DOHH2 (cell line): ENCODE results near the gene TPH2.

Experiments used
- H3F3A ChIP-seq: fragments of 200-600 bp; sonication (generic), shearing (Covaris generic); 2 replicates; pipeline ENCODE4 v1.6.0; 2016; ENCODE audit warnings: antibody characterized with exemption, mild to moderate bottlenecking; ENCODE audit not compliant: control insufficient read depth, insufficient read depth
- H3K27ac ChIP-seq: fragments of 200-600 bp; sonication (generic); 2 replicates; pipeline ENCODE4 v1.5.1; 2014; ENCODE audit warnings: low read depth, mild to moderate bottlenecking, low read length, moderate library complexity
- H3K27me3 ChIP-seq: fragments of 200-600 bp; sonication (generic); 2 replicates; pipeline ENCODE4 v1.6.1; 2014; ENCODE audit warnings: mild to moderate bottlenecking, low read length, mixed read lengths; ENCODE audit not compliant: control insufficient read depth
- H3K36me3 ChIP-seq: fragments of 200-600 bp; sonication (generic); 2 replicates; pipeline ENCODE4 v1.6.1; 2014; ENCODE audit warnings: mild to moderate bottlenecking, low read length, moderate library complexity, mixed read lengths; ENCODE audit not compliant: control insufficient read depth
- H3K4me1 ChIP-seq: fragments of 200-600 bp; sonication (generic); 2 replicates; pipeline ENCODE4 v1.6.1; 2014; ENCODE audit warnings: mild to moderate bottlenecking, low read length, mixed read lengths; ENCODE audit not compliant: control insufficient read depth
- H3K4me2 ChIP-seq: fragments of 200-600 bp; sonication (generic); 2 replicates; pipeline ENCODE4 v1.6.0; 2014; ENCODE audit warnings: mild to moderate bottlenecking, low read length, moderate library complexity
- H3K4me3 ChIP-seq: fragments of 200-600 bp; sonication (generic); 2 replicates; pipeline ENCODE4 v1.5.1; 2014; ENCODE audit warnings: mild to moderate bottlenecking, low read length, mixed read lengths
- H3K79me2 ChIP-seq: fragments of 200-600 bp; sonication (generic); 2 replicates; pipeline ENCODE4 v1.6.1; 2014; ENCODE audit warnings: mild to moderate bottlenecking, low read length, mixed read lengths; ENCODE audit not compliant: control insufficient read depth
- H3K9me2 ChIP-seq: fragments of 200-600 bp; sonication (generic); replicated peaks from 2 replicates; pipeline ENCODE4 v1.6.1; 2014; ENCODE audit warnings: mild to moderate bottlenecking, low read length, mixed read lengths; ENCODE audit not compliant: control insufficient read depth
- H3K9me3 ChIP-seq: fragments of 200-600 bp; sonication (generic); 2 replicates; pipeline ENCODE4 v1.6.1; 2014; ENCODE audit warnings: antibody characterized with exemption, low read length, mixed read lengths; ENCODE audit not compliant: control insufficient read depth, insufficient read depth
- H4K20me1 ChIP-seq: fragments of 200-600 bp; sonication (generic); 2 replicates; pipeline ENCODE4 v1.6.0; 2014; ENCODE audit warnings: low read depth, mild to moderate bottlenecking, antibody characterized with exemption, low read length, moderate library complexity; ENCODE audit not compliant: control insufficient read depth, insufficient read depth
- CTCF ChIP-seq: fragments of 200-600 bp; sonication (generic); IDR thresholded peaks from one replicate; pipeline ENCODE4 v1.5.1; 2014; ENCODE audit warnings: antibody characterized with exemption, mild to moderate bottlenecking, low read depth, low read length; ENCODE audit not compliant: poor library complexity, severe bottlenecking
- EZH2phosphoT487 ChIP-seq: fragments of 200-600 bp; sonication (generic); IDR thresholded peaks from 2 replicates; pipeline ENCODE4 v1.6.1; 2017; ENCODE audit warnings: borderline replicate concordance, mild to moderate bottlenecking, antibody characterized with exemption, low read length, moderate library complexity, mixed read lengths

TPH2 gene

GRCh38 chr12:71935594-71935993, 3.1 kb upstream of the TPH2 start:
- H3K79me2 ChIP-seq, result no peaks in the 10 kb centered on the region
- peaks cover 11% of the 10 kb centered on the region for H3K27me3 ChIP-seq
- H3K36me3 ChIP-seq, result no peaks in the 10 kb centered on the region
- TF ChIP-seq EZH2phosphoT487 (no peak), CTCF (no peak)
- no peaks in the 10 kb centered on the region for H3K9me3 ChIP-seq
- no peaks in the 10 kb centered on the region for H3K4me1 ChIP-seq
- no peak overlapping the region for H3K4me2 ChIP-seq
- no peaks in the 10 kb centered on the region for H3F3A ChIP-seq
- no peaks in the 10 kb centered on the region for H3K9me2 ChIP-seq
- no peak overlapping the region for H3K4me3 ChIP-seq
- no peaks in the 10 kb centered on the region for H4K20me1 ChIP-seq
- no peak overlapping the region for H3K27ac ChIP-seq

GRCh38 chr12:71940068-71940467, 1.4 kb downstream of the TPH2 start:
- H3K4me3 ChIP-seq, result no peak overlapping the region
- peaks cover 11% of the 10 kb centered on the region for H3K27me3 ChIP-seq
- no peaks in the 10 kb centered on the region for H3K9me3 ChIP-seq
- no peak overlapping the region for H3K4me2 ChIP-seq
- H3K79me2 ChIP-seq, result no peaks in the 10 kb centered on the region
- no peaks in the 10 kb centered on the region for H3K4me1 ChIP-seq
- H3K36me3 ChIP-seq, result no peaks in the 10 kb centered on the region
- no peaks in the 10 kb centered on the region for H3K9me2 ChIP-seq
- H3K27ac ChIP-seq, result no peak overlapping the region
- H4K20me1 ChIP-seq, result no peaks in the 10 kb centered on the region
- H3F3A ChIP-seq, result no peaks in the 10 kb centered on the region
- no peak for TF ChIP-seq EZH2phosphoT487
- TF ChIP-seq CTCF, result no peak

- Histone ChIP-seq H3K4me1 (no peaks in the 10 kb centered on the region), H3K79me2 (no peaks in the 10 kb centered on the region), H3K4me3 (no peak overlapping the region)
These were observed 2.5 kb downstream of the TPH2 start for GRCh38 chr12:71941174-71941573.

More at GRCh38 chr12:71941174-71941573, 2.5 kb downstream of the TPH2 start:
- H3K27me3 ChIP-seq, result peaks cover 11% of the 10 kb centered on the region
- H4K20me1 ChIP-seq, result no peaks in the 10 kb centered on the region
- no peak overlapping the region for H3K4me2 ChIP-seq
- H3K9me2 ChIP-seq, result no peaks in the 10 kb centered on the region
- H3K9me3 ChIP-seq, result no peaks in the 10 kb centered on the region
- H3K36me3 ChIP-seq, result no peaks in the 10 kb centered on the region
- TF ChIP-seq EZH2phosphoT487 (no peak), CTCF (no peak)
- H3F3A ChIP-seq, result no peaks in the 10 kb centered on the region
- H3K27ac ChIP-seq, result no peak overlapping the region
